Ascending aorta (tissue), 2 donors: ENCODE data around the gene IRX5. TPM values are rescaled to one million over a fixed set of nuclear protein-coding genes. Genes with fewer than 3 reads are reported as not detected.

ENCODE experiments used
- DNase-seq, 2 donors: peaks; one replicate each; pipeline ENCODE4 v3.0.0-alpha.2; 2019; ENCODE audit warnings: low spot score in 2 of 2
- H3K27ac ChIP-seq, 2 donors: fragments of 200-600 bp; sonication (generic); one replicate each; pipeline ENCODE4 v1.5.1; 2016 to 2017; ENCODE audit warnings: mild to moderate bottlenecking in 1 of 2
- H3K27me3 ChIP-seq: fragments of 200-600 bp; sonication (generic); one replicate; pipeline ENCODE4 v1.5.1; 2017
- H3K36me3 ChIP-seq, 2 donors: fragments of 200-600 bp; sonication (generic); one replicate each; pipeline ENCODE4 v1.5.1; 2016
- H3K4me1 ChIP-seq, 2 donors: fragments of 200-600 bp; sonication (generic); one replicate each; pipeline ENCODE4 v1.5.1; 2016 to 2017; ENCODE audit warnings: mild to moderate bottlenecking in 1 of 2
- H3K4me3 ChIP-seq, 2 donors: fragments of 200-600 bp; sonication (generic); one replicate each; pipeline ENCODE4 v1.5.1; 2016 to 2017; ENCODE audit warnings: mild to moderate bottlenecking in 1 of 2
- H3K9me3 ChIP-seq, 2 donors: fragments of 200-600 bp; sonication (generic); one replicate each; pipeline ENCODE4 v1.5.1; 2016
- CTCF ChIP-seq, 3 experiments: fragments of 200-600 bp in 2 of 3; fragments of 450-650 bp in 1 of 3; sonication (generic) in 2 of 3; IDR thresholded peaks; one replicate each; pipeline ENCODE4 v1.5.1; 2016 to 2019; ENCODE audit warnings: antibody characterized with exemption in 3 of 3, mild to moderate bottlenecking in 1 of 3, moderate library complexity in 1 of 3
- intact Hi-C: fragments of 100-400 bp; cut with DNase I; formaldehyde crosslinking; loops from one replicate; pipeline ENCODE4 v1.15.1; 2023
- total RNA-seq: library from RNA; depleted of rRNA; stranded (reverse); fragments of >200 nt; gene quantifications from one replicate; pipeline ENCODE4 v1.1.0, GENCODE V29; 2016

Gene IRX5
- total RNA-seq, 1 donor from 2014 or later = not detected

- Histone ChIP-seq H3K36me3 (no peaks in the 10 kb centered on the region), H3K4me3 (no peak overlapping the region), H3K4me1 (no peaks in the 10 kb centered on the region), H3K27ac (no peak overlapping the region), H3K9me3 (no peaks in the 10 kb centered on the region), H3K27me3 (no peaks in the 10 kb centered on the region)
- no peak for DNase-seq
- TF ChIP-seq CTCF (IDR thresholded peaks at IDR 0.05) = no peak
- intact Hi-C loops = no loop called here
Observed at GRCh38 chr16:54953461-54953860, 22.8 kb downstream of the IRX5 start.

- Histone ChIP-seq H3K27ac (no peak overlapping the region), H3K9me3 (no peaks in the 10 kb centered on the region), H3K27me3 (no peaks in the 10 kb centered on the region), H3K36me3 (no peaks in the 10 kb centered on the region), H3K4me1 (no peaks in the 10 kb centered on the region), H3K4me3 (no peak overlapping the region)
- intact Hi-C loops = no loop called here
- no peak for DNase-seq
- TF ChIP-seq CTCF (IDR thresholded peaks at IDR 0.05) = no peak
Observed at GRCh38 chr16:54954220-54954619, 23.6 kb downstream of the IRX5 start.

GRCh38 chr16:54955757-54956156 is 25.1 kb downstream of the IRX5 start:
- Histone ChIP-seq H3K4me1 (no peaks in the 10 kb centered on the region), H3K9me3 (no peaks in the 10 kb centered on the region), H3K4me3 (no peak overlapping the region), H3K27ac (no peak overlapping the region), H3K36me3 (no peaks in the 10 kb centered on the region), H3K27me3 (no peaks in the 10 kb centered on the region)
- no peak for TF ChIP-seq CTCF (IDR thresholded peaks at IDR 0.05)
- intact Hi-C loops = no loop called here
- no peak for DNase-seq

GRCh38 chr16:54957403-54958166 is 26.9 kb downstream of the IRX5 start:
- Histone ChIP-seq H3K9me3 (no peaks in the 10 kb centered on the region), H3K36me3 (no peaks in the 10 kb centered on the region), H3K27me3 (no peaks in the 10 kb centered on the region), H3K4me1 (no peaks in the 10 kb centered on the region), H3K4me3 (no peak overlapping the region), H3K27ac (no peak overlapping the region)
- intact Hi-C loops = no loop called here
- no peak for DNase-seq
- TF ChIP-seq CTCF (IDR thresholded peaks at IDR 0.05) = peak in 1 of 3 experiments; percentile 27

- Histone ChIP-seq H3K36me3 (no peaks in the 10 kb centered on the region), H3K4me3 (no peak overlapping the region), H3K9me3 (no peaks in the 10 kb centered on the region), H3K4me1 (no peaks in the 10 kb centered on the region), H3K27me3 (no peaks in the 10 kb centered on the region), H3K27ac (no peak overlapping the region)
- DNase-seq = no peak
- TF ChIP-seq CTCF (IDR thresholded peaks at IDR 0.05) = no peak
- intact Hi-C loops = no loop called here
Observed at GRCh38 chr16:54962045-54962444, 31.4 kb downstream of the IRX5 start.
